ENCODE measurements around the gene RXRB.

Gene RXRB

DNA sequence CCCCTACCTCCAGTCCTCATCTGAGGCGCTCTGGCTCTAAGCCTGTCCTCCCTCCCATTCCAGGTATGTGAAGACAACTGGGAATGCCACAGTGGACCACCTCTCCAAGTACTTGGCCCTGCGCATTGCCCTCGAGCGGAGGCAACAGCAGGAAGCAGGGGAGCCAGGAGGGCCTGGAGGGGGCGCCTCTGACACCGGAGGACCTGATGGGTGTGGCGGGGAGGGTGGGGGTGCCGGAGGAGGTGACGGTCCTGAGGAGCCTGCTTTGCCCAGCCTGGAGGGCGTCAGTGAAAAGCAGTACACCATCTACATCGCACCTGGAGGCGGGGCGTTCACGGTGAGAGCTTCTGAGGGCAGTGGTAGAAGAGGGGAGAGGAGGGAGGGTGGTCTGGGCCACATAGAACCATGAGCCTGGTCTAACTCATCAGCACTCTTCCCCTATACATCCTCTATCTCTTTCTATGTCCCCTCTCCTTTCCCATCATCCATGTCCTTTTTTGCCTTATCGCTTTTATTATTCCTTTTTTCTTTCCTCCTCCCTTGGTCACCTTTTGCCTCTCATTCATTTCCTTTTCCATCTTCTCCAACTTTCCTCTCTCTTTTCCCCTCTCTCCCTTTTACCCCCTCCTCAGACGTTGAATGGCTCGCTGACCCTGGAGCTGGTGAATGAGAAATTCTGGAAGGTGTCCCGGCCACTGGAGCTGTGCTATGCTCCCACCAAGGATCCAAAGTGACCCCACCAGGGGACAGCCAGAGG lies 11.4 kb upstream of the RXRB start:
- DNase-seq (ENCODE audit: low spot score): no peak

DNA sequence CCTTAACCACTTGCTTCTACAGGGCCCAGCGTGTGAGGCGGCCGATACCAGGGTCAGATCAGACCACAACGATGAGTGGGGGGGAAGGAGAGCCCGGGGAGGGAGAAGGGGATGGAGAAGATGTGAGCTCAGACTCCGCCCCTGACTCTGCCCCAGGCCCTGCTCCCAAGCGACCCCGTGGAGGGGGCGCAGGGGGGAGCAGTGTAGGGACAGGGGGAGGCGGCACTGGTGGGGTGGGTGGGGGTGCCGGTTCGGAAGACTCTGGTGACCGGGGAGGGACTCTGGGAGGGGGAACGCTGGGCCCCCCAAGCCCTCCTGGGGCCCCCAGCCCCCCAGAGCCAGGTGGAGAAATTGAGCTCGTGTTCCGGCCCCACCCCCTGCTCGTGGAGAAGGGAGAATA lies 10.7 kb upstream of the RXRB start:
- DNase-seq (ENCODE audit: low spot score): no peak

DNA sequence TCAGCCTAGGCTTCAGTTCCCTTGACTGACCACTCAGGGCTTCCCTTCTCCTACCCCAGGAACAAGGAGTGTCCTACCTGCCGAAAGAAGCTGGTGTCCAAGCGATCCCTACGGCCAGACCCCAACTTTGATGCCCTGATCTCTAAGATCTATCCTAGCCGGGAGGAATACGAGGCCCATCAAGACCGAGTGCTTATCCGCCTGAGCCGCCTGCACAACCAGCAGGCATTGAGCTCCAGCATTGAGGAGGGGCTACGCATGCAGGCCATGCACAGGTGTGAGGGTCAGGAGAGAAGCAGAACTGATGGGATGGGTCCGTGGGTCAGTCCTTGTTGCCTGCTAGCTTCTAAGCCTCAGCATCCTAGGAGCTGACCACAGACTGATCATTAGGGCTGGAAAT lies 9.4 kb upstream of the RXRB start:
- DNase-seq (ENCODE audit: low spot score): no peak

DNA sequence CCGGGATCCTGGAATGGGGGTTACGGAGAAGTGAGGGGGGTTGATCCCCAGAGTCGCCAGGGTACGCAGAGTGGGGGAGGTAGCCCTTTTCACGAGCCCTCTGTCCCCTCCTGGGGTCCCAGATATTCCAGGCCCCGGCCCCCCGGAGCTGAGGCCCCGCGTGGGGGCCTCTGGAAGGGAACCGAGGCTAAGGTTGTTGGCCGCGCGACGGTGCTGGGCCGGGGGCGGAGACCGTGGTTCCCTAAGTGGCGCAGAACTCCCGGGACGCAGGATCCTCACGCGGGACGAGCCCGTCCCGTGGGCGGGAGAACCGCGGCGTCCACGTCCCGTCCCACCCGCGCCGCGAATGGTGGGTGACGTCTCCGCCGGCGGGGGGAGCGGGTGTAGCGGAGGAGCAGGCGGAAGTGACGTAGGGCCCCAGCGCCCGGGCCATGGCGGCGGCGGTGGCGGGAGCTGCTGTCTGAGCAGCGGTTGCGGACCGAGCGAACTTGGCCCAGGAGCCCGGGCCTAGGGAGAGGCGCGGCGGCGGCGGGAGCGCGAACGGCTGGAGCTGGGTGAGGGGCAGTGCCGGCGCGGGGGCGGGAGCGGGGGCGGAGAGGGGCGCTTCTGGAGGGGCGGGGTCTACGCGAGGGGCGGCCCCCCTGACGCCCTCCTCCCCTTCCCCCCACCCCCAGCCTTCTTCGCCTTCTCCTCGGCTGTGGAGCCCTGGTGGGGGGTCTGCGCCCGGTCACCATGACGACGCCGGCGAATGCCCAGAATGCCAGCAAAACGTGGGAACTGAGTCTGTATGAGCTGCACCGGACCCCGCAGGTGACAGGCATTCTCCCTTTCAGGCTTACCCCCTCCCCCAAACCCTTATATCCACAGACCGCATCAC lies 7.9 kb upstream of the RXRB start, which contains the start of gene RING1:
TSS of gene RING1 (plus strand) at position 410 of the 877 bp plus-strand sequence. CDS start at position 733, 323 bp downstream.
- peak; percentile 76 for DNase-seq (ENCODE audit: low spot score)

DNA sequence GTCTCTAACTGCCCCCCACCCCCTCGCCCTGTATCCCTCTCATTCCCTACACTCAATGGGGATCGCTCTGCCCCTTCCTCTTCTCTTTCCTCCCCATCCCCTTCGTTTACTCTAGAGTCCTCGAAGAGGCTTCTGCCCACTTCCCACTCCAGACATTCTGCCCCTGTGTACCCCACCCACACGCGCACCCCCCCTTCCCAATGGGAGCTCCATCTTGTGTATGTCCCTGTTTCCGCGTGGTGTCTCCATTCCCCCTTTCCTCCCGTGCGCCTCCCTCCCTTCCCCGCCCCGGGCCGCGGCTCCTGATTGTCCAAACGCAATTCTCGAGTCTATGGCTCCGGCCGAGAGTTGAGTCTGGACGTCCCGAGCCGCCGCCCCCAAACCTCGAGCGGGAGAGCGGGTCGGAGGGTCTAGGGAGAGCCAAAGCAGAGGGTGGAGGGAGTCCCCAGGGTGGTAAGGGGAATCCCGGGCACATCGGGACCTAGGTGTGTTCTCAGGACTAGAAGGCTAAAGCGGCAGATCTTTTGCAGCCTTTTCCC lies 7.2 kb upstream of the RXRB start:
- no peak for DNase-seq (ENCODE audit: low spot score)

DNA sequence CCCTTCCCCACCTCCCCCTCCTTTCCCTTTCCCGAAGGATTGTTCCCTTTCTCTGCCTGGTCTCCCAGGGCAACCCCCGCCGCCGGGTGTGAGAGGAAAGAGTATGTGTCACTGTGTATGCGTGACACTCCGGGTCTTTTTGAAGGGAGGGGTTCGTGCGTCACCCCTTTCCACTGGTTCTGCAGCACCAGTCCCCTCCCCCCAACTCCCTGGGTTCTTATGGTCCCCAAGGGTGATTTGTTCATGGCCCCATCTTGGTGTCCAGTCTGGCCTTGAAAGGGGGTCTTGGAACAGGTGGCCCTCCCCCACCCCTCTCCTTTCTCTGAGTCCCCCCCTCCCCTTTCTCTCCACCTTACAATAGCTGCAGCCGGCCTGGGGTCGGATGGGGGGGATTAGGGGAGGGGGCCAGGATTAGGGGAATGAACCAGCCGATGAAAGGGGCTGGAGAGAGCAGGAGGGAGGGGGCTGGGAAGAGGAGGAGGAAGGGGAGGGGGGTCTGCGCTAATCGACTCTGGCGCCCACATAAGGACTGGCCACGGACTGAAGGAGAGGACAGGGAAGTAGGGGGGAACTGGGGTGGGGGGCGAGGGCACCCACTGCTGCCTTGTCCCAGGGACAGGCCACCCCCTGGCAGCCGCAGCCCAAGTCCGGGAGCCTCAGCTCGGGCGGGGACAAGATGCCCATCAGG lies 6.5 kb upstream of the RXRB start:
- no peak for DNase-seq (ENCODE audit: low spot score)

DNA sequence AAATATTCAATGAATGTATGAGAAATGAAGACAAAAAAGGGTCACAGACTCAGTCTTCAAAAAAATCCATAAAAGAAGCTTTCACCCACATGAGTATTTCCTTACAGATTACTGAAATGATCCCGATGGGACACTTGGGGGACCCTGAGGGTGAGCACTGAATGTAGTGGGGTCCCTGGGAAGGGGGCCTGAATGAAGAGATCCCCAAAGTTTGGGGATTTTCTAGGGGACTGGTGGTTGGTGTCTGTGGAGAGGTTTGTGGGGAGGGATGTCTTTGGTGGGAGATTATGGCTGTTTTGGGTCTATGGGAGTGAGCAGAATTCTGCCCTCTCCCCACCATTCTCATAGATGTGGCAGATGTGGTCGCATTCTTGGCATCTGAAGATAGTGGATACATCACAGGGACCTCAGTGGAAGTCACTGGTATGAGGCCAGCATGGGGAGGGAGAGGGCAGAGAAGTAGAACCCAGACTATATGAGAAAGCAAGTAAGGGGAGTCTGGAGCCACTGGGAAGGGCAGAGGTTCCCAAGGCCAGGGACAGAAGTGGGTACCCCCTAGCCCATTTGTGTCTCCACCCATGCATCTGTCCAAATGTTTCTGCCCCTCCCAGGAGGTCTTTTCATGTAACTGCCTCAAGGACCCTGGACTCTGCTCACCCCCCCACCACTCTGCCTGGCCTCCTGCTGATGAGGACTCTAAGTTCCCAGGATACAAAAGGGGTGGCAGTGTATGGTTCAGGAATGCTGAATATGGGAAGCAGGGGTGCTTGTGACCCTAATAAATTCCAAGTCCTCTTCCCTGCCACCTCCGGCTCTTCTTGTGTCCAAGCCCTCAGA lies 5.8 kb upstream of the RXRB start:
- no peak for DNase-seq (ENCODE audit: low spot score)

DNA sequence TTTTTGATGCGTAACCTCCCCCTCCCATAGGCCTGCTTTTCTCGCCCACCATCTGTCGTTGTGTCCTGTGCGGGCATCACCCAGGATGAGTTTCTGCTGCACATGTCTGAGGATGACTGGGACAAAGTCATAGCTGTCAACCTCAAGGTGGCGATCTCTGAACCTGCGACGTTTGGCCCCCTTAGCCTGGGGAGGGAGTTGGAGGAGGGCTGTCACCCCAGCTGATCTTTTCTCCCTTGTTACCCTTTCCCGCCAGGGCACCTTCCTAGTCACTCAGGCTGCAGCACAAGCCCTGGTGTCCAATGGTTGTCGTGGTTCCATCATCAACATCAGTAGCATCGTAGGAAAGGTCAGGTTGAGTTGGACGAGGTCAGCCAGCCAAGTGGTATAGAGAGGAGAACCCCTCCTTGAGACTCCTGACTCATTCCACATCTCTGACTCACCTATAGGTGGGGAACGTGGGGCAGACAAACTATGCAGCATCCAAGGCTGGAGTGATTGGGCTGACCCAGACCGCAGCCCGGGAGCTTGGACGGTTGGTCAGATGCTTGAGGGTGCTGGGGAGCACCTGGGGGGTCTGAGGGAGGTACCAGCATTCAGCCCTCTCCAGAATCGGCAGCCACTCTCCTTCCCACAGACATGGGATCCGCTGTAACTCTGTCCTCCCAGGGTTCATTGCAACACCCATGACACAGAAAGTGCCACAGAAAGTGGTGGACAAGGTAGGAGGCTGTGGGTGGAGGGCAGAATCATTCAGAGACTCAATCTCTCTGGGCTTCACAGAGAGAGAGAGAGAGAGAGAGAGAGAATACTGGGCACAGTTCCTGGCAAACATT lies 4.9 kb upstream of the RXRB start:
- peak; percentile 71 for DNase-seq (ENCODE audit: low spot score)

DNA sequence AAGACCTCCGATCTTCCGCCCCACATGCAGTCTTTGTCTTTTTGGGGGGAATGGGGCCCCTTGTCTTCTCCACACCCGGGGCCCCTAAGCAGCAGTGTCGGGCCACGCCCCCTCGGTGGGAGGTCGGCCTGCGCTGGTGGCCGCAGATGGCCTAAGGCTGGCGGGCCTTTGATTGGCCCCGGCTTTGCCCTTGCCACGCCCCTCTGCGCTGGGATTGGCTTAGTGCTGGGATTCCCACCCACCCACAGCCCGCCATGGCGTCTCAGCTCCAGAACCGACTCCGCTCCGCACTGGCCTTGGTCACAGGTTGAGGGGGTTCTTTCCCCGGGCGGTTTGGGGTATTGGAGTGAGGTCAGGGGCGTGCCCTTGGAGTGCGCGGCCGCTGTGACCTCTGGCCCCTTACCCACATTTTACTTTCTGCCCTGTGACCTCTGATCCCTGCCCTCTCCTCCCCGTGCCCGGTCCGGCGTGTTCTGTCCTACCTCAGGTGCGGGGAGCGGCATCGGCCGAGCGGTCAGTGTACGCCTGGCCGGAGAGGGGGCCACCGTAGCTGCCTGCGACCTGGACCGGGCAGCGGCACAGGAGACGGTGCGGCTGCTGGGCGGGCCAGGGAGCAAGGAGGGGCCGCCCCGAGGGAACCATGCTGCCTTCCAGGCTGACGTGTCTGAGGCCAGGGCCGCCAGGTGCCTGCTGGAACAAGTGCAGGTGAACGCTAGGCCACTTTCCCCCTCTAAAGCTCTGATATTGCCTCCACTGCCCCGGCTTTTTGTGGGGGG lies 4.1 kb upstream of the RXRB start, which contains the start of gene HSD17B8:
TSS of gene HSD17B8 (plus strand) at position 241 of the 776 bp plus-strand sequence. CDS start at position 255, 14 bp downstream.
- DNase-seq (ENCODE audit: low spot score): peak; percentile 95

DNA sequence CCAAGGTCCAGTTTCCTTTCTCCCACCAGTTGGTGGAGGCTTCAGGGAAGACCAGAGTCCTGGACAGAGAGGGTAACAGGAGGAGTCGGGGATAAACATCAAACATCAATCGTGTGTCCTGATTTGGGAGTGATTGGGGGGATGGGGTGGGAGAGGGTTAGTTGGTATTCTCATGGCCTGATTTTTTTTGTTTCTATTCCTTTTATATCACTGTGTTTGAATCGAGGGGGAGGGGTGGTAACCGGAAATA lies 3.6 kb upstream of the RXRB start:
- no peak for DNase-seq (ENCODE audit: low spot score)

DNA sequence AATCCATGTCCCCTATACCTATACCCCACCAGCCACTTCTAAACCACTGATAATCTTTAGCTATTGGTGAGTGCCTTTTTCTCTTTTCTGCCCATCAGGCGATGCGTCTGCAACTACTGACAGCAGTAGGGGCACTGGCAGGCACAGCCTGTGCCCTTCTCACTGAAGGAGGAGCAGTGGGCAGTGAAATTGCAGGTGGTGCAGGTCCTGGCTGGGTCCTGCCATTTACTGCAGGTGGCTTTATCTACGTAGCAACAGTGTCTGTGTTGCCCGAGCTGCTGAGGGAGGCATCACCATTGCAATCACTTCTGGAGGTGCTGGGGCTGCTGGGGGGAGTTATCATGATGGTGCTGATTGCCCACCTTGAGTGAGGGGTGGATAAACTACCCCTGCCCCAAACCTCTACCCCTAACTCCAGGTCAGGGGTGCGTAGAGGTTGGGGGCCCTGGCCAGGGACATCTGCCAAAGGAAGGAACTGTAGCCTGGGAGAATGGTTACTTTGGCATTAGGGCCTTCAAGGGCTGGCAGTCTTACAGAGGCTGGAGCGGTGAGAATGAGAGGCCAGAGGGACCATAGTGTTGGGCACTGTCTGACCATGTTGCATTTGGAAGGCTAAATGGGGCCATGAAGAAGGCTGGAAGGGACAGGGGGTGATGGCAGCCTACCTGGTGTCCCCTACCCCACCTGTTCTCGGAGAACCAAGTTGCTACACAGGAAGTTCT lies 3.1 kb upstream of the RXRB start:
- no peak for DNase-seq (ENCODE audit: low spot score)

DNA sequence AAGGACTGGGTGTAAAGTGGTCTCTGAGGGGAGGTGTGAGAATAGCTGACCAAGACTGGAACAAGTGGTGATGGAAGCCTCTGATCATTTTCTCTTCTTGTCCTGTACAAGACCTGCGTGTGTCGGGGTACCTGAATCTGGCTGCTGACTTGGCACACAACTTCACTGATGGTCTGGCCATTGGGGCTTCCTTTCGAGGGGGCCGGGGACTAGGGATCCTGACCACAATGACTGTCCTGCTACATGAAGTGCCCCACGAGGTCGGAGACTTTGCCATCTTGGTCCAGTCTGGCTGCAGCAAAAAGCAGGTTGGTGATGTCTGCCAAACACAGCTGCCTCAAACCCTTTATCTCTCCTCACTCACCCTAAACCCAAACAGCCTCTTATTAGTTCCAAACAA lies 2.3 kb upstream of the RXRB start:
- DNase-seq (ENCODE audit: low spot score): no peak

DNA sequence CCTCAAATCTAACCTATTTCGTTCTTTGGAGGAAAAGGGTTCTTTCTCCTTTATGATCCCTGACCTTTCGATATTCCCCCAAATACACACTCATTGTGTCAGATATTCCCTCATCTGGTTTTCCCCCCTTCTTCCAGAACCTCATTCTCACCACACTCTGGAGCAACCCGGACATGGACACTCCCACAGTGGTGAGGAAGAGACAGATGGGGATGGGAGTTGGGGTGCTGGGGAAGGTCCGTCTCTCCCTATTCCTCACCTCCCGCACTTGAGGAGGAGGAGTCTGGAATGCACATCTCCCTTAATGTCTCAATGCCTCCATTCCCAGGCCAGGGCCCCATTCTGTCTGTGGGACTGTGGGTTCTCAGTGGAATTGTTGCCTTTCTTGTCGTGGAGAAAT lies 1.5 kb upstream of the RXRB start:
- DNase-seq (ENCODE audit: low spot score): no peak

DNA sequence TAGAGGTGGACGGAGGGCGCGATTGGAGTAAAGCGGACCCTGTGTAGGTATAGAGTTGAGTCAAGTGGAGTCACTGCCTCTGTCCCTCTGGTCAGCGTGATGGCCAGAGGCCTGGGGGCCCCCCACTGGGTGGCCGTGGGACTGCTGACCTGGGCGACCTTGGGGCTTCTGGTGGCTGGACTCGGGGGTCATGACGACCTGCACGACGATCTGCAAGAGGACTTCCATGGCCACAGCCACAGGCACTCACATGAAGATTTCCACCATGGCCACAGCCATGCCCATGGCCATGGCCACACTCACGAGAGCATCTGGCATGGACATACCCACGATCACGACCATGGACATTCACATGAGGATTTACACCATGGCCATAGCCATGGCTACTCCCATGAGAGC lies 681 bp upstream of the RXRB start:
- no peak for DNase-seq (ENCODE audit: low spot score)

DNA sequence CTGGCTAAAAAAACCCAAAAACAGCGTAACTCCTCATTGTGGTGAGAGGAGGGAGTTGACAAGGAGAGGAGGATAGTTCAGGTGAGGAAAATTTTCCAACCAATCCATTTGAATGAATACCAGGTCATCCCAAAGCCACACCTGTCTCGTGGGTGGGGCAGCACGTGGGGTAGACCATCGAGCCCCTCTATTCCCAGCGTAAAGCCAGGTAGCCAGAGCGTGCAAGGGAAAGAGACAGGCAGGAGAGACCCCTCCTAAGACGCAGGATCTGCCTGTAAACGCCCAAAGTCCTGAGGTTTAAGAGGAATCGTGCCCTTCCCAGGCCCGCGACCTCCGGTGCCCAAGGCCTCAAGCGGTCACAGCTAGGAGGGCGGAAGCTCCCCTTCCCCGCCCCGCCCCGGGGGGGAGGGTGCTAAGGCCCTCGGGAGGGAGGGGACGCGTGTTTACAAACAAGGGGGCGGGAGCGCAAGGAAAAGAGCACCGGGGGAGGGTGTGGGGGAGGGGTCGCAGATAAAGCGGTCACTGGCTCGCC lies 712 bp downstream of the RXRB start:
- peak; percentile 89 for DNase-seq (ENCODE audit: low spot score)

DNA sequence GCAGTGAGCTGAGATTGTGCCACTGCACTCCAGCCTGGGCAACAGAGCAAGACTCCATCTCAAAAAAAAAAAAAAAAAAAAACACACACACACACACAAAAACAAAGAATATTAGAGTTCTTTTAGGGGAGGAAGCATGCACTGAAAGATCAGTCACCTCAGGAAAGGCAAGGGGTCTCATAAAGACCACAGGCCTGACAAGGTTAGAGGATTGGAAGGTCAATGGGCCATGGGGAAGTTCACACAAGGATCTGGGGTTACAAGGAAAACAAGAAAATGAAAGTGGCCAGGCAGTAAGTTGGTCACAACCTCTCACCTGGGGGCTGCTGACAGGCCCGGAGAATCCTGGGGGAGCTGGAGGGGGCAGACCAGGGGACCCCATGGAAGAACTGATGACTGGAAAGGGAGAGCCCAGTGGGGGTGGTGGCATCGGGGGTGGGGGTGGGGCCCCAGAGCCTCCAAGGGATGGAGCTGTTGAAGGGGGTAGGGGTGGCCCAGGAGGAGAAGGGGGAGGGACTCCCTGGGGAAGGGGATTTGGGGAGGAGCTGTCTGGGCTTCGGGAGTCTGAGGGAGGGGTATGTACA lies 1.5 kb downstream of the RXRB start:
- no peak for DNase-seq (ENCODE audit: low spot score)

DNA sequence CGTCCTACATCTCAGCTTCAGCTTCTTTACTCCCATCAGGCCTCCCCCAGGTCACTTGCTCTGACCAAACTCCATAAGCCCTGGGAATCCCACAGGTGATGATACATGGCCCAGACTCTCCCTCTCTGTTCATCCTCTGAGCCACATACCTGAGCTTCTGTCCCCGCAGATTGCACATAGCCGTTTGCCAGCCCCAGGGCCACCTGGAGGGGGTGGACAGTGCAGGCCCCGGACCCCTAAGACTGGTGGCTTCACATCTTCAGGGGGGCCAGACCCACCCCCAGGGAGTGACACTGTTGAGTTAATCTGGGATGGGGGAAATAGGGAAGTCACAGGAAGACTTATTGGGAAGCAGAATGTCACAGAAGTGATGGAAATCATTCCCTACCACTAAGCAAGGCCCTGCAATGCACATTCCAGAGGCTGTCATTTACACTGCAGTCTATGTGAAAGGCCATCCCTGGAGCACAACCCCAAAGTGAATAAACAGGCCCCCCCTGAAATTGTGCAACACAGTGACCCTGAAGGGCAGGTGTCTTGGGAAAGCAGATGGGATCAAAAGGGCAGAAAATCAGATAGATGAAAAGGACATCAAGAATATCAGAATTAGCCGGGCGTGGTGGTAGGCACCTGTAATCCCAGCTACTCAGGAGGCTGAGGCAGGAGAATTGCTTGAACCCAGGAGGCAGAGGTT lies 2.2 kb downstream of the RXRB start:
- DNase-seq (ENCODE audit: low spot score): no peak

DNA sequence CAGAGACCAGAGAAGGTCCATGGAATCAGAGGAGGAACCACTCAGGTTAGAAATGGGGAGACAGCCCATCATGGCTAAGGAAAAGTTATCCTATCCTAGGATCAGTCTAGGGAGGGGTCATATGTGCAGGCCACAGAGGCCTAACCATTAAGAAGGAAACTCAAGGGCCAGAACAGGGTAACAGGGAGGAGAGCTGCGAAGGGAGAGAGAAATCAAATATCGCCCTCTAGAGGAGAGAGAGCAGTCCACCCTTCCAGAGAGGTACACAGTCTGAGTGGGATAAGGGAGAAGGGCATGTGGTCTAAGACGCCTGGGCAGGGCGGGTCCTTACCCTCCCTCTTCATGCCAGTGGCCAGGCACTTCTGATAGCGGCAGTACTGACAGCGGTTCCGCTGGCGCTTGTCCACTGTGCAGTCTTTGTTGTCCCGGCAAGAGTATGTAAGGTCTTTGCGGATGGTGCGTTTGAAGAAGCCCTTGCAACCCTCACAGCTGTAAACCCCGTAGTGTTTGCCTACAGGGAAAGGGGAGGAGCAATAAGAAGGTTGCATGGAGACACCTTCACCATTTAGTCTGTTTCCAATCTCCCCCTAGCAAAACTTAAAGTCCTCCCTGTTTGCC lies 2.9 kb downstream of the RXRB start:
- peak; percentile 81 for DNase-seq (ENCODE audit: low spot score)
